Mesendoderm (in vitro differentiated cells): ENCODE data around the gene HOXB5.

Experiments used
- DNase-seq: peaks from one replicate; pipeline ENCODE4 v3.0.0; 2013
- H2AK5ac ChIP-seq: 2 replicates; pipeline ENCODE4 v1.6.1; 2013; ENCODE audit warnings: low read length, inconsistent platforms
- H2BK120ac ChIP-seq: 2 replicates; pipeline ENCODE4 v1.6.1; 2013; ENCODE audit warnings: low read depth, mild to moderate bottlenecking, low read length, moderate library complexity, mixed read lengths
- H2BK15ac ChIP-seq: replicated peaks from 2 replicates; pipeline ENCODE4 v1.6.1; 2013; ENCODE audit warnings: low read depth, mild to moderate bottlenecking, moderate library complexity
- H2BK5ac ChIP-seq: 2 replicates; pipeline ENCODE4 v1.6.1; 2013; ENCODE audit warnings: low read length, inconsistent platforms
- H3K18ac ChIP-seq: 2 replicates; pipeline ENCODE4 v1.6.1; 2013; ENCODE audit warnings: mild to moderate bottlenecking, low read length, mixed read lengths
- H3K23ac ChIP-seq: one replicate; pipeline ENCODE4 v1.6.1; 2013; ENCODE audit warnings: low read length
- H3K27ac ChIP-seq: 2 replicates; pipeline ENCODE4 v1.5.1; 2013; ENCODE audit warnings: low read depth, mild to moderate bottlenecking, inconsistent platforms, low read length, moderate library complexity
- H3K27me3 ChIP-seq: 2 replicates; pipeline ENCODE4 v1.6.1; 2013; ENCODE audit warnings: low read length, control low read depth, mild to moderate bottlenecking, inconsistent platforms; ENCODE audit not compliant: insufficient read depth, poor library complexity
- H3K36me3 ChIP-seq: 2 replicates; pipeline ENCODE4 v1.6.1; 2013; ENCODE audit warnings: low read length, inconsistent platforms; ENCODE audit not compliant: control insufficient read depth, insufficient read depth
- H3K4ac ChIP-seq: one replicate; pipeline ENCODE4 v1.6.1; 2013; ENCODE audit warnings: low read depth, mild to moderate bottlenecking, low read length, moderate library complexity
- H3K4me1 ChIP-seq: 2 replicates; pipeline ENCODE4 v1.6.1; 2013; ENCODE audit warnings: low read depth, low read length, inconsistent platforms; ENCODE audit not compliant: control insufficient read depth
- H3K4me2 ChIP-seq: 2 replicates; pipeline ENCODE4 v1.6.1; 2013; ENCODE audit warnings: low read length
- H3K4me3 ChIP-seq: 2 replicates; pipeline ENCODE4 v1.5.1; 2013; ENCODE audit warnings: mild to moderate bottlenecking, low read length
- H3K56ac ChIP-seq: one replicate; pipeline ENCODE4 v1.6.1; 2013; ENCODE audit warnings: low read length
- H3K79me1 ChIP-seq: 2 replicates; pipeline ENCODE4 v1.6.1; 2013; ENCODE audit warnings: low read length, inconsistent platforms
- H3K79me2 ChIP-seq: 2 replicates; pipeline ENCODE4 v1.6.1; 2013; ENCODE audit warnings: mild to moderate bottlenecking, low read length; ENCODE audit not compliant: control insufficient read depth, insufficient read depth
- H3K9ac ChIP-seq: 2 replicates; pipeline ENCODE4 v1.6.1; 2013; ENCODE audit warnings: low read length, inconsistent platforms
- H4K5ac ChIP-seq: one replicate; pipeline ENCODE4 v1.6.1; 2013; ENCODE audit warnings: low read length
- H4K8ac ChIP-seq: one replicate; pipeline ENCODE4 v1.6.1; 2013; ENCODE audit warnings: low read depth, mild to moderate bottlenecking, control low read depth, low read length, moderate library complexity
- WGBS: extraction: QIAGEN DNeasy Blood & Tissue Kit; methylation state at CpG from one replicate; pipeline ENCODE4 v1.1.7; 2013; ENCODE audit warnings: low lambda C conversion rate, missing lambda C conversion rate; ENCODE audit not compliant: insufficient coverage; ENCODE audit errors: extremely low coverage; 5-methylcytosine and 5-hydroxymethylcytosine counted together

HOXB5 gene

GRCh38 chr17:48633266-48633677 lies 39.7 kb upstream of the HOXB5 start:
- Histone ChIP-seq H3K23ac (no peak overlapping the region), H3K27me3 (peaks cover 88% of the 10 kb centered on the region), H3K56ac (no peak overlapping the region), H4K8ac (no peak overlapping the region), H3K4me3 (no peak overlapping the region), H3K36me3 (no peaks in the 10 kb centered on the region), H2BK15ac (no peak overlapping the region), H2BK5ac (no peak overlapping the region), H3K4ac (no peak overlapping the region), H3K79me2 (no peaks in the 10 kb centered on the region), H3K27ac (no peak overlapping the region), H3K9ac (no peak overlapping the region), H3K4me2 (no peak overlapping the region), H4K5ac (no peak overlapping the region), H2AK5ac (no peak overlapping the region), H3K4me1 (no peaks in the 10 kb centered on the region), H2BK120ac (no peak overlapping the region), H3K79me1 (no peaks in the 10 kb centered on the region), H3K18ac (no peak overlapping the region)
- WGBS, result no CpG with 5 or more reads among the region's 35 CpGs
- no peak for DNase-seq

- H3K4me1 ChIP-seq, result no peaks in the 10 kb centered on the region
- H3K4ac ChIP-seq, result no peak overlapping the region
- no peak overlapping the region for H3K4me2 ChIP-seq
- H4K5ac ChIP-seq, result no peak overlapping the region
- no peak overlapping the region for H3K56ac ChIP-seq
- H2BK15ac ChIP-seq, result no peak overlapping the region
- H3K79me2 ChIP-seq, result no peaks in the 10 kb centered on the region
- no CpG with 5 or more reads among the region's 7 CpGs for WGBS
- no peak overlapping the region for H3K18ac ChIP-seq
- no peak overlapping the region for H3K23ac ChIP-seq
- H2AK5ac ChIP-seq, result no peak overlapping the region
- H4K8ac ChIP-seq, result no peak overlapping the region
- peak; percentile 13 for DNase-seq
- no peak overlapping the region for H2BK120ac ChIP-seq
- no peak overlapping the region for H2BK5ac ChIP-seq
- H3K9ac ChIP-seq, result no peak overlapping the region
- H3K79me1 ChIP-seq, result no peaks in the 10 kb centered on the region
- H3K36me3 ChIP-seq, result no peaks in the 10 kb centered on the region
- no peak overlapping the region for H3K27ac ChIP-seq
- H3K4me3 ChIP-seq, result no peak overlapping the region
- peaks cover 88% of the 10 kb centered on the region for H3K27me3 ChIP-seq
Measured at GRCh38 chr17:48632579-48633265, 39.1 kb upstream of the HOXB5 start.

- Histone ChIP-seq H3K27me3 (peaks cover 88% of the 10 kb centered on the region), H3K4me3 (no peak overlapping the region), H3K4me1 (no peaks in the 10 kb centered on the region), H3K18ac (no peak overlapping the region), H2BK120ac (no peak overlapping the region), H4K5ac (no peak overlapping the region), H4K8ac (no peak overlapping the region), H3K23ac (no peak overlapping the region), H3K4me2 (no peak overlapping the region), H3K79me2 (no peaks in the 10 kb centered on the region), H2BK15ac (no peak overlapping the region), H3K27ac (no peak overlapping the region), H3K56ac (no peak overlapping the region), H3K79me1 (no peaks in the 10 kb centered on the region), H2BK5ac (no peak overlapping the region), H2AK5ac (no peak overlapping the region), H3K9ac (no peak overlapping the region), H3K4ac (no peak overlapping the region), H3K36me3 (no peaks in the 10 kb centered on the region)
- DNase-seq, result peak; percentile 4
- no CpG with 5 or more reads among the region's 7 CpGs for WGBS
Measured at GRCh38 chr17:48631693-48632578, 38.4 kb upstream of the HOXB5 start.

GRCh38 chr17:48630925-48631692 lies 37.5 kb upstream of the HOXB5 start:
- Histone ChIP-seq H2BK5ac (no peak overlapping the region), H3K56ac (no peak overlapping the region), H3K4me3 (no peak overlapping the region), H3K79me1 (no peaks in the 10 kb centered on the region), H4K8ac (no peak overlapping the region), H2BK15ac (no peak overlapping the region), H3K4me2 (no peak overlapping the region), H4K5ac (no peak overlapping the region), H3K79me2 (no peaks in the 10 kb centered on the region), H3K4ac (no peak overlapping the region), H3K18ac (no peak overlapping the region), H3K27me3 (peaks cover 90% of the 10 kb centered on the region), H2BK120ac (no peak overlapping the region), H3K23ac (no peak overlapping the region), H3K36me3 (no peaks in the 10 kb centered on the region), H3K27ac (no peak overlapping the region), H3K9ac (no peak overlapping the region), H2AK5ac (no peak overlapping the region), H3K4me1 (no peaks in the 10 kb centered on the region)
- WGBS, result no CpG with 5 or more reads among the region's 15 CpGs
- peak; percentile 30 for DNase-seq

- H3K23ac ChIP-seq, result peak overlapping the region; percentile 30
- no peak overlapping the region for H3K9ac ChIP-seq
- no peak overlapping the region for H4K8ac ChIP-seq
- no peak overlapping the region for H3K4ac ChIP-seq
- no peak overlapping the region for H3K56ac ChIP-seq
- no peak overlapping the region for H2AK5ac ChIP-seq
- no peak overlapping the region for H3K27ac ChIP-seq
- no peak overlapping the region for H3K4me3 ChIP-seq
- DNase-seq, result no peak
- no peaks in the 10 kb centered on the region for H3K4me1 ChIP-seq
- H2BK5ac ChIP-seq, result no peak overlapping the region
- H4K5ac ChIP-seq, result no peak overlapping the region
- H3K18ac ChIP-seq, result no peak overlapping the region
- no peak overlapping the region for H2BK15ac ChIP-seq
- H3K79me2 ChIP-seq, result no peaks in the 10 kb centered on the region
- H3K27me3 ChIP-seq, result peaks cover 83% of the 10 kb centered on the region
- no peaks in the 10 kb centered on the region for H3K79me1 ChIP-seq
- no peaks in the 10 kb centered on the region for H3K36me3 ChIP-seq
- no CpG with 5 or more reads among the region's 15 CpGs for WGBS
- no peak overlapping the region for H3K4me2 ChIP-seq
- no peak overlapping the region for H2BK120ac ChIP-seq
Measured at GRCh38 chr17:48630009-48630924, 36.7 kb upstream of the HOXB5 start.
